HG03558 (cell line): ENCODE results near the gene TCP10L.

Experiments
- ATAC-seq: cut with Tn5 transposase; IDR thresholded peaks from one replicate; pipeline ENCODE4 v1.9.1; 2021; ENCODE audit warnings: moderate number of reproducible peaks; ENCODE audit not compliant: unreplicated experiment; ENCODE audit errors: extremely low read depth

The TCP10L gene

GRCh38 chr21:32529679-32530078 is 55.6 kb downstream of the TCP10L start:
- no peak for ATAC-seq

DNA sequence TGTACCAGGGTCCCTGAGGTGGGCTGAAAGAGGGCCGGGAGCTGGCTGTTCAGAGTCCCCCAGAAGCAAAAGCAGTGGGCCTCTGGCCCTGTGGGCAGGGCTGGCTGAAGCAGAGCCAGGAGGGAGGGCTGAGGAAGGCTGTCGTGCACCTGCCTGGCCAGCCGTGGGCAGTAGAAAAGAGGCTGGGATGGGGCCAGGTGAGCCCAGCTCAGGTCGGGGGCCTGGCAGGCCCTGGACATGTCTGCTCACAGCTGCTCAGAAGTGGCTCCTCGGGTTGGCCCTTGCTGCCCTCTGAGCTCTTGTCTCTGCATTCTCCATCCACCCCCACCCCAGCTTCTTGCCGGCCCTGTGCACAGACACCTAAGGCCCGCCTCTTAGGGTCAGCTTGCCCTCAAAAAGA is 60.0 kb downstream of the TCP10L start:
- ATAC-seq = no peak

DNA sequence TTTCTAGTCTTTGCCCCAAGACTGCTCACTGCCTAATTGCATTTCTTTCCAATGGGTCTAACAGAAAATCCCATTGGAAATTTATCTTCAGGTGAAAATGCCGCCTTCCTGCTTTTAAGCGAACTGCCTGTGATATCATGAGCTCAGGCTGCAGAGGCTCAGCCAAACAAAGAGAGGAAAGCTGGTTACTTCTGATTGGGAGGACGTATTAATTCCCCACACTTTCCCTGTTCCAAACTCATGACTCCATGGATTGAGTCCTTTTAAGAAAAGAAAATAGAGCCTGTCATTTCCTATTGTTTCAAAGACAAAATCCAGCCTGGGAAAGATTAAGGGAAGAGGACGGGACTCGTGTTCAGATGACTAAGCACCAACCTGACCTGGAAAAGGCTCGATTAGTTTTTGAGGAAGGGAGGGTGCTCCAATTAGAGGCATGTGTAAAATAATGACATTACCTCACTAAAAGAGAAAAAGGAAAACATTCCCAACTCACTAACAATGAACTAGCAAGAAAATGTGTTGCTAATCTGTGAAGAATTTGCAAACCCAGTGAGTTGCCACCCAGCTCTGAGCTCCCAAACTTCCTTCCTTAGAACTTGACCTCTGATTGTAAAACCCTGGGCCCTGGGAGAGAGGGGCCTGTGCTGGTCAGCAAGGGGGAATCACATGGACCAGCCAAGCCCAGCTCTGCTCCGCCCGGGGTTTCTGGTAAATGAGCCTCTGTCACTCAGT is 61.2 kb downstream of the TCP10L start:
- ATAC-seq = no peak
